Choroid plexus epithelial cell (primary cell): ENCODE data around the gene EYS.
A peak's percentile ranks its signal among the peaks of the same experiment; 100 is the strongest.
"Not testable (repeated sequence)": the region's sequence is repeated elsewhere in the genome, so short reads cannot be mapped to it uniquely, and the experiment has no call there.

Experiments
- DNase-seq: peaks from one replicate; pipeline ENCODE4 v3.0.0-alpha.2; 2010; ENCODE audit warnings: low read depth
- H3K4me3 ChIP-seq: 2 replicates; pipeline ENCODE4 v1.5.1; 2011; ENCODE audit warnings: low read depth, mild to moderate bottlenecking, control low read depth, low read length, moderate library complexity
- CTCF ChIP-seq: conservative IDR thresholded peaks from 2 replicates; pipeline ENCODE4 v1.5.1; 2011; ENCODE audit warnings: low read depth, mild to moderate bottlenecking, control low read depth, inconsistent platforms, low read length, moderate library complexity

EYS gene

DNA sequence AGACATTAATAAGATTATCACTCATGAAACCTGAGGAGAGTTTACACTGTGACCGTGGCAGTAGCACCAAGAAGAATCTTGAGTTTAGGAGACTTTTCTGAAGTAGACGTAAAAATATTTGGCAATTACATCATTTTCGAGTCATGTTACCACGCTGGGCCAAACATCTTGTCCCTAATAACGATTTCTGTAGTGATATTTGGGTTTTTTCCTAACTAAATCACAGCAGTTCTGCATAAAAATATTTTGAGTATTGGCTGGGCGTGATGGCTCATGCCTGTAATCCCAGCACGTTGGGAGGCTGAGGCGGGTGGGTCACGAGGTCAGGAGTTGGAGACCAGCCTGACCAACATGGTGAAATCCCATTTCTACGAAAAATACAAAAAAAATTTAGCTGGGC is 1809.1 kb downstream of the EYS start:
- no peak overlapping the region for H3K4me3 ChIP-seq
- DNase-seq, result no peak
- no peak for TF ChIP-seq CTCF

DNA sequence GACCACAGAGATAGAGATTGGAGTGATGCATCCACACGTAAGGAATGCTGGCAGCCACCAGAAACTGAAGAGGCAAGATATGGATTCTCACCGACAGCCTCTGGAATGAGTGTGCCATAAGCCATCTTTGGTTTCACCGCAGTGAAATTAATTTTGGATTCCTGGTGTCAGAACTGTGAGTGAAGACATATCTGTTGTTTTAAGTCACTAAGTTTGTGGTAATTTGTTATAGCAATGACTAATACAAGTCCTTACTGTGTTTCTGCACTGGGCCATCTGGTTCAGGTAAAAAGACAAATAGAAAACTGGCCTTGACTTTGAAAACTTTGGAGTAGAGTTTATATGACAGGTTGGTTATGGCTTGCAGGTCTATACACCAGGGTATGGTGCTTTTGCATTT is 1809.6 kb downstream of the EYS start:
- peak; percentile 33 for DNase-seq
- no peak for TF ChIP-seq CTCF
- no peak overlapping the region for H3K4me3 ChIP-seq

- DNase-seq, result no peak
These were observed 1818.6 kb downstream of the EYS start for GRCh38 chr6:63888416-63888815.

DNA sequence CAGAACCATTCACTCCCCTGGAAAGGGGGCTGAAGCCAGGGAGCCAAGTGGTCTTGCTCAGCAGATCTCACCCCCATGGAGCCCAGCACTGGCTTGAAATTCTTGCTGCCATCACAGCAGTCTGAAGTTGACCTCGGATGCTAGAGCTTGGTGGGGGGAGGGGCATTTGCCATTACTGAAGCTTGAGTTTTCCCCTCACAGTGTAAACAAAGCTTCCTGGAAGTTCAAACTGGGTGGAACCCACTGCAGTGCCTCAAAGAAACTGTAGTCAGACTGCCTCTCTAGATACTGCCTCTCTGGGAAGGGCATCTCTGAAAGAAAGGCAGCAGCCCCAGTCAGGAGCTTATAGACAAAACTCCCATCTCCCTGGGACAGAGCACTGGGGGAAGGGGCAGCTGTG is 1819.2 kb downstream of the EYS start:
- H3K4me3 ChIP-seq, DNase-seq: not testable (repeated sequence)

More at GRCh38 chr6:63888416-63888815, 1818.6 kb downstream of the EYS start:
- H3K4me3 ChIP-seq, result no peak overlapping the region
- TF ChIP-seq CTCF, result no peak

GRCh38 chr6:63887002-63887751 is 1819.8 kb downstream of the EYS start:
- DNase-seq, result no peak
- no peak overlapping the region for H3K4me3 ChIP-seq
- TF ChIP-seq CTCF, result no peak

DNA sequence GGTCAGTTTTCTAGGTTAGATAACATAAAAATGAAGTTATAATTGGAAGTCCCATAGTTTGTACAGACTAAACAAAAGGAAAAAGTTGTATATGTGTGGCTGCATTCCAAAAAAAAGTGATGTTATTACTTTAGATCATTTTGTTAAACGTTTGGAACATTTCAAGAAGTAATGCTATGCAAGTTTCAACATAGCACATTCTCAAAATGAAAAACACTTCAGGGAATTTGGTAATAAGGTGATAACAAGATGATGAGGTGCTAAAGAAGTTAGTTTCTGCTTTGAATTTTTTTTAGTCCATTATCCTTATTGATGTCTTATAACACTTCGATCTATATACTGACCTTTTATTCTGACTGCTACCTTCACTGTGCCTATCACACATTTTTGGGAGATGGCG is 1820.7 kb downstream of the EYS start:
- DNase-seq, result no peak
- no peak for TF ChIP-seq CTCF
- H3K4me3 ChIP-seq, result no peak overlapping the region

GRCh38 chr6:63883597-63883996 is 1823.4 kb downstream of the EYS start:
- DNase-seq, result no peak
- no peak overlapping the region for H3K4me3 ChIP-seq
- TF ChIP-seq CTCF, result no peak
